ENCODE data around the gene GTPBP2. TPM values are rescaled to one million over a fixed set of nuclear protein-coding genes. Genes with fewer than 3 reads are reported as not detected.
A peak's percentile ranks its signal among the peaks of the same experiment; 100 is the strongest.
"Not testable (repeated sequence)": the region's sequence is repeated elsewhere in the genome, so short reads cannot be mapped to it uniquely, and the experiment has no call there.

The GTPBP2 gene
- total and polyA plus RNA-seq, 2 donors = 36.3 to 40.4 TPM

DNA sequence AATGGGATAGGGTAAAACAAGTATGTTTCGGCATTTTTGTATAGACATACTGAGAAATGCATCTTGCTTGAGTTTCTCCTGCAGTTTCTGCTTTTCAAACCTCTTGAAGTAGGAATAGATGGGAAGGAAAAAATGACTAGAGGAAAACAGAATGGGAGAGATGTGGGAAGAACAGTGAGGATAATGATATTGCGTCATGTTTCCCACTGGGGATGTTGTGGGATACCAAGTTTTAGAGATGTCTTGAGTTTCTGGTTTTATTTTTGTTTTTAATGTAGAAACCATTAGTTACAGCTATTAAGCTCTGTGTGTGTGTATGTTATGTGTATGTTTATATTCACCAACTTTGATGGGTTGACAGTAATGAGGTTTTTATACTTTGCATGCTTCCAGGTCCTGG, 28.5 kb downstream of the GTPBP2 start:
- 97% methylated on average over 2 of the region's 2 CpGs for WGBS
- no peak for DNase-seq (ENCODE audit: extremely low spot score)
- peaks cover 3% of the 10 kb centered on the region for H3K36me3 ChIP-seq (ENCODE audit: insufficient read depth)
- H3K4me3 ChIP-seq (ENCODE audit: low read depth, low read length) = no peak overlapping the region
- H3K27ac ChIP-seq (ENCODE audit: low read depth) = no peak overlapping the region
- no peaks in the 10 kb centered on the region for H3K4me1 ChIP-seq (ENCODE audit: insufficient read depth)

DNA sequence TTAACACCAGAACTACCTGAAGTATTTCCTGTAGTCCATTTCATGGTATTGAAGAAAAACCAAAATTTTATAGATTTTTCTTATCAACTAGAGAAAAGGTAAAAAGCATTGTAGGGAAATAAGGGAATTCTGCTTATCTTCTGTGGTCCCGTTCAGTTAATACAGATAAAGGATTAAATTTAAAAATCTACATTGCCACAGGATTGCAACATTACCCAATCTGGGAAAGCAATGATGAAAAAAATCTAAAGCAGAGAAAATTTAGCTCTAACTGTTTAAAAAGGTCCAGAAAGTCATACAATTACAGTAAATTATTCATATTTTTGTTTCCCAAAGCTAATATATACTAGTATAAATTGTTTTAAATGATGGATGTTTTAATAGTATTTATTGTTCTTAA, 35.1 kb downstream of the GTPBP2 start:
- Histone ChIP-seq H3K4me1 (ENCODE audit: insufficient read depth) (no peaks in the 10 kb centered on the region), H3K27ac (ENCODE audit: low read depth) (no peak overlapping the region), H3K4me3 (ENCODE audit: low read depth, low read length) (no peak overlapping the region), H3K36me3 (ENCODE audit: insufficient read depth) (no peaks in the 10 kb centered on the region)
- WGBS = 57% methylated on average over 1 of the region's 1 CpG
- no peak for DNase-seq (ENCODE audit: extremely low spot score)

DNA sequence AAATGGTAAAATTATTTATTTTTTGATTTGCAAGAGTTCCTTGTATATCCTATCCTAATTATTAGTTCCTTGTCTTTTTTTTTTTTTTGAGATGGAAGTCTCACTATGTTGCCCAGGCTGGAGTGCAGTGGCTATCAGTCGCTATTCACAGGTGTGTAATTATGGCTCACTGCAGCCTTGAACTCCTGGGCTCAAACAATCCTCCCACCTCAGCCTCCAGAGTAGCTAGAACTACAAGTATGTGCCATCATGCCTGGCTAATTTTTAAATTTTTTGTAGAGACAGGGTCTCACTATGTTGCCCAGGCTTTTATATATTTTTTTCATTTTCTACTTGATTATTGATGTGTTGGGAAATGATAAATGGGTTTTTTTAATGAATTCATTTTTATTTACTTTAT, 39.5 kb downstream of the GTPBP2 start:
- not testable (repeated sequence) for H3K27ac ChIP-seq (ENCODE audit: low read depth); H3K4me1 ChIP-seq (ENCODE audit: insufficient read depth); DNase-seq (ENCODE audit: extremely low spot score); H3K4me3 ChIP-seq (ENCODE audit: low read depth, low read length); H3K36me3 ChIP-seq (ENCODE audit: insufficient read depth)
- WGBS = 96% methylated on average over 1 of the region's 1 CpG

DNA sequence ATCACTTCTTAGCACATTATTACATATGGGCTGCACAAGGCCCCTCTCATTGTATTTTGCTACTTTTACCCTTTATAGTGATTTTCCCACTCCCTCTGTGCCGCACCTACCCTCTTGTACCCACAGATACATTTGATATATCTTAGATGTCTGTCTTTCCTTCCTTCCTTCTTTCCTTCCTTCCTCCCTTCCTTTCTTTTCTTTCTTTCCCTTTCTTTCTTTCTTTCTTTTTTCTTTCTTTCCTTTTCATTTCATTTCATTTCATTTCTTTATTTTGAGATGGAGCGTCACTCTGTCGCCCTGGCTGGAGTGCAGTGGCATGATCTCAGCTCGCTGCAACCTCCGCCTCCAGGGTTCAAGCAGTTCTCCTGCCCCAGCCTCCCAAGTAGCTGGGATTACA, 40.9 kb downstream of the GTPBP2 start:
- WGBS = 98% methylated on average over 5 of the region's 5 CpGs
- H3K4me1 ChIP-seq (ENCODE audit: insufficient read depth) = no peaks in the 10 kb centered on the region
- H3K27ac ChIP-seq (ENCODE audit: low read depth) = no peak overlapping the region
- no peaks in the 10 kb centered on the region for H3K36me3 ChIP-seq (ENCODE audit: insufficient read depth)
- no peak overlapping the region for H3K4me3 ChIP-seq (ENCODE audit: low read depth, low read length)
- DNase-seq (ENCODE audit: extremely low spot score) = no peak

DNA sequence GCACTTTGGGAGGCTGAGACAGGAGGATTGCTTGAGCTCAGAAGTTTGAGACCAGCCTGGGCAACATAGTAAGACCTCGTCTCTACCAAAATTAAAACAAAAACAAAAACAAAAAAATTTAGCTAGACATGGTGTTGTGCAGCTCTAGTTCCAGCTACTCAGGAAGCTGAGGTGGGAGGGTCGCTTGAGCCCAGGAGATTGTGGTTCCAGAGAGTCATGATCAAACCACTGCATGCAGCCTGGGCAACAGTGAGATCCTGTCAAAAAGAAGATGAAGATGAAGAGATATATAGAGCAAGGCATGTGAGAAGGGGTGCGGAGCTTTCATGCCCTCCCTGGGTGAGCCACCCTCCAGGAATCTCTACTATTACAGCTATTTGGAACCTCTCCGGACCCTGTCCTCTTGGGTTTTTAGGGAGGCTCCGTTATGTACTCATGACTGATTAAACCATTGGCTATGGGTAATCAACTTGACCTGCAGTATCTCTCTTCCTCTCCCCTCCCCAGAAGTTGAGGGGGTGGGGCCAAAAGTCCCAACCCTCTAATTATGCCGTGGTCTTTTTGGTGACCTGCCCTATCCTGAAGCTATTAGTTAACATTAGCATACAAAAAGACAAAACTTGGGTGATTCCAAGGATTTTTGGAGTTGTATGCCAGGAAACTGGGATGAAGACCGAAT, 44.0 kb downstream of the GTPBP2 start:
- H3K36me3 ChIP-seq (ENCODE audit: insufficient read depth) = no peaks in the 10 kb centered on the region
- H3K4me3 ChIP-seq (ENCODE audit: low read depth, low read length) = no peak overlapping the region
- no peak for DNase-seq (ENCODE audit: extremely low spot score)
- WGBS = 93% methylated on average over 7 of the region's 7 CpGs
- H3K27ac ChIP-seq (ENCODE audit: low read depth) = no peak overlapping the region
- H3K4me1 ChIP-seq (ENCODE audit: insufficient read depth) = no peaks in the 10 kb centered on the region

DNA sequence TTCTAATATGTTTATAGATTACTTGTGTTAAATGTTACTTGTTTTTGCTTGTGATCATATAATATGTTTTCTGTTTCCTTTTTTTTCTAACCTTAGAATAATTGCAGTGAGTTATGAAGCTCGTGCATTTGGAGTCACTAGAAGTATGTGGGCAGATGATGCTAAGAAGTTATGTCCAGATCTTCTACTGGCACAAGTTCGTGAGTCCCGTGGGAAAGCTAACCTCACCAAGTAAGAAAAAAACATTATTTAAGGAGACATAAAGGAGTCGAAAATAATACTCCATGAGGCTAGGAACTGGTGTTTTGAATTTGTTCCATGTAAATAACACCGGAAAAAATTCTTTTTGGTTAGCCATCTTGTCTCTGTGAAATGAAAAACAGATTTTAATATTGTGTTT, 46.2 kb downstream of the GTPBP2 start:
- Histone ChIP-seq H3K36me3 (ENCODE audit: insufficient read depth) (no peaks in the 10 kb centered on the region), H3K4me1 (ENCODE audit: insufficient read depth) (no peaks in the 10 kb centered on the region), H3K4me3 (ENCODE audit: low read depth, low read length) (no peak overlapping the region), H3K27ac (ENCODE audit: low read depth) (no peak overlapping the region)
- WGBS = 81% methylated on average over 5 of the region's 5 CpGs
- no peak for DNase-seq (ENCODE audit: extremely low spot score)

DNA sequence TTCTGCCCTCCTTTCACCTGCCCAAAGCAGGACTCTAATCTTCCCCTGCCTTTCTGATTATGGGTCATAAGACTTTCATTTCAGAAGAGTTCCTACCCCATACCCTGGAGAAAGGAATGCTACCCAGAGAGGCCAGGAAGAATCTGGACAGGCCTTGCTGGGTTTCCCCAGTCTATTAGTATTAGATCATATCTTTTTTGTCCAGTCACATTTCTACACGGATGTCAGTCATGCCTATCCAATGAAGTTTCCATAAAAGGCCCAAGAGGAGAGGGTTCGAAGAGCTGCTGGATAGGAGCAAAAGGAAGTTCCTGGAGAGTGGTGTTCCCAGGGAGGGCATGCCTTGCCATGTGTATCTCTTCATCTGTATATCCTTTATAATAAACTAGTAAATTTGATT, 49.9 kb downstream of the GTPBP2 start:
- no peaks in the 10 kb centered on the region for H3K4me1 ChIP-seq (ENCODE audit: insufficient read depth)
- no peak for DNase-seq (ENCODE audit: extremely low spot score)
- no peak overlapping the region for H3K27ac ChIP-seq (ENCODE audit: low read depth)
- WGBS = 87% methylated on average over 2 of the region's 2 CpGs
- H3K36me3 ChIP-seq (ENCODE audit: insufficient read depth) = no peaks in the 10 kb centered on the region
- no peak overlapping the region for H3K4me3 ChIP-seq (ENCODE audit: low read depth, low read length)

DNA sequence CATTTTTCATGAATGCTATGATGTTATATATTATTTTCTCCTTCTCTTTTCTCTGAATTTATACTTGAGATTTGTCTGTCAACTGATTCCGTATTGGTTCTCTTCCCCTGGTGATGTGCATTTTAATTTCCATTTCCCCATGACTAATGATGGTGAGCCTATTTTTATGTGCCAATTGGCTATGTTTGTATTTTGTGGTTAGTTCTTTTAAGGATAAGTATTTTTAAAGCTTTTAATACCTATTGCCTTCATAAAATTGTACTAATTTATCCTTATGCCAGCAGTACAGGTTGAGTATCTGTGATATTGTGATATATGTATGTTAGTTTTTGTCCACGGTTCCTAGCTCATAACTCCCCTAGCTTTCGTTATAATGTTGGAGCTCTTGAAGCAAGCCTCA, 50.3 kb downstream of the GTPBP2 start:
- no peak for DNase-seq (ENCODE audit: extremely low spot score)
- H3K4me1 ChIP-seq (ENCODE audit: insufficient read depth) = no peaks in the 10 kb centered on the region
- no peak overlapping the region for H3K4me3 ChIP-seq (ENCODE audit: low read depth, low read length)
- H3K27ac ChIP-seq (ENCODE audit: low read depth) = no peak overlapping the region
- no peaks in the 10 kb centered on the region for H3K36me3 ChIP-seq (ENCODE audit: insufficient read depth)
- WGBS = 82% methylated on average over 3 of the region's 3 CpGs

DNA sequence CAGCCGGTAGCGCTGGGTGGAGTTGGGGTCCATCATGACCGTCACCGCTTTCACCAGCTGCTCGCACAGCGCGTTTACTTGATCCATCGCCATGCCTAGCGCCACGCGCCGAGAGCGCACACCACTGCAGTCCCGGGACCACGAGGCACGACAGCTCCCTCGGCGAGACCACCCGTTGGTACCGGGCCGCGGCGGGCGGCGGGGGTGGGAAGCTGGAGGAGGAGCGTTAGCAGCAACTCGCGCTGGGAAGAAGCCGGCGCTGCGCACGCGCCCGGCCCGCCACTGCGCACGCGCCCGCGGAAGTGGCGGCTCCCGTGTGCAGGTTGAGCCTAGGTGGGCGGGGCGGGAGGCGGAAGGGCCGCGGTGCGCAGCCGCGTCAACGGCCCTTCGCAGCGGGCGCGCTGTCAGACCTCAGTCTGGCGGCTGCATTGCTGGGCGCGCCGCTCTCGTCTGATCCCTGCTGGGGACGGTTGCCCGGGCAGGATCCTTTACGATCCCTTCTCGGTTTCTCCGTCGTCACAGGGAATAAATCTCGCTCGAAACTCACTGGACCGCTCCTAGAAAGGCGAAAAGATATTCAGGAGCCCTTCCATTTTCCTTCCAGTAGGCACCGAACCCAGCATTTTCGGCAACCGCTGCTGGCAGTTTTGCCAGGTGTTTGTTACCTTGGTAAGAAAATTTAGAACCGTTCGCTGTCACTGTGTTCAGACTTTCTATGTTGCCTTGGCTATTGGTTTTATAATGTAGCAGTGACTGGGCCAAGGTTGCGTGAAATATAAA, 53.1 kb downstream of the GTPBP2 start, which contains the start of the genes POLH and XPO5:
Gene POLH (plus strand): TSS at position 414 of the 780 bp plus-strand sequence. CDS start 6,135 bp downstream, outside the sequence.
Gene XPO5 (minus strand): TSS at position 267 of the 780 bp plus-strand sequence. CDS start 174 bp downstream, at position 93.
- peak; percentile 62 for DNase-seq (ENCODE audit: extremely low spot score)
- peak within 1 kb of the TSS; percentile 24 for H3K27ac ChIP-seq (ENCODE audit: low read depth)
- peak within 1 kb of the TSS; percentile 88 for H3K4me3 ChIP-seq (ENCODE audit: low read depth, low read length)
- under 1% methylated on average over 76 of the region's 76 CpGs for WGBS
- no peaks in the 10 kb centered on the region for H3K4me1 ChIP-seq (ENCODE audit: insufficient read depth)
- H3K36me3 ChIP-seq (ENCODE audit: insufficient read depth) = no peaks in the 10 kb centered on the region

DNA sequence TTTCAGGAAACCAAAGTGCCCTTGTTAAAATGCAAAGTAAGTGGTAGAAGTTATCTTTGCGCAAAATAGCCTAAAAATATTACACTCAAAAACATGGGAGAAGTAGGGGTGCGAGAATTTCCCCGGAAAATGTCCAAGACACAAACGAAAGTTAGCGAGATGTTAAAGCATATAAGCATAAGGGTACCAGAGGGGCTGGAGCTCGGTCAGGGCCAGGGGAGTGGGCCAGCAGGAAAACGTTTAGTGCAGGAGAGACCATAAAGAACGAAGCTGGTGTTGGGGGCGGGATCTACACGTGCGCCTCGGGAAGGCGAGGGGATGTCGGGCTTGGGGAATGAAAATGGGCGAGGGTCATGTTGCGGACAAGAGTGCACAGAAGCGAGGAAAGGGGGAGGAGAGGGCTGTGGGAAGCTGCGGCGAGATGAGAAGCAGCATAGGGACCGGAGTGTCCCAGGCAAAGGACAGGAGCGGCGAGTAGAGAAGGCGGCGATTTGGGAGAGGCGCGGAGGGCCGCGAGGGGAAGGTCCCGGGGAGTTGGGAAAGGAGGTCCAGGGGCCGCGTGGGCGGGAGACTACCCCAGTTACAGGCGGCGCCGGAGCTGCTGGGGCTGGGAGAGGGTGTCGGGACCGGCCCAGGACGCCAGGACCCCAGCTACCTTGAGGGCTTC, 53.8 kb downstream of the GTPBP2 start:
- H3K36me3 ChIP-seq (ENCODE audit: insufficient read depth) = no peaks in the 10 kb centered on the region
- under 1% methylated on average over 38 of the region's 38 CpGs for WGBS
- H3K4me3 ChIP-seq (ENCODE audit: low read depth, low read length) = peak overlapping the region; percentile 88
- no peak for DNase-seq (ENCODE audit: extremely low spot score)
- no peak overlapping the region for H3K27ac ChIP-seq (ENCODE audit: low read depth)
- H3K4me1 ChIP-seq (ENCODE audit: insufficient read depth) = no peaks in the 10 kb centered on the region

DNA sequence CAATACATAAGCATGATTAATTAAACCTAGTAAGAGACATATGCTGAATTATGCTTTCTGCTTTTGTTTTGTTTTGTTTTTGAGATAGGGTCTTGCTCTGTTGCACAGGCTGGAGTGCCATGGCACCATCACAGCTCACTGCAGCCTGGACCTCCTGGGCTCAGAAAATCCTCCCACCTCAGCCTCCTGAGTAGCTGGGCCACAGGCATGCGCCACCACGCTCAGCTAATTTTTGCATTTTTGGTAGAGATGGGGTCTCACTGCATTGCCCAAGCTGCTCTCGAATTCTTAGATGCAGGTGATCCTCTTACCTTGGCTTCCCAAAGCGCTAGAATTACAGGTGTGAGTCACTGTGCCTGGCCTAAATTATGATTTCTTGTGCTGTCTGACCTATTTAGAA, 57.0 kb downstream of the GTPBP2 start:
- no peak for DNase-seq (ENCODE audit: extremely low spot score)
- no peak overlapping the region for H3K4me3 ChIP-seq (ENCODE audit: low read depth, low read length)
- no peaks in the 10 kb centered on the region for H3K4me1 ChIP-seq (ENCODE audit: insufficient read depth)
- WGBS = 94% methylated on average over 4 of the region's 4 CpGs
- H3K36me3 ChIP-seq (ENCODE audit: insufficient read depth) = no peaks in the 10 kb centered on the region
- H3K27ac ChIP-seq (ENCODE audit: low read depth) = no peak overlapping the region

DNA sequence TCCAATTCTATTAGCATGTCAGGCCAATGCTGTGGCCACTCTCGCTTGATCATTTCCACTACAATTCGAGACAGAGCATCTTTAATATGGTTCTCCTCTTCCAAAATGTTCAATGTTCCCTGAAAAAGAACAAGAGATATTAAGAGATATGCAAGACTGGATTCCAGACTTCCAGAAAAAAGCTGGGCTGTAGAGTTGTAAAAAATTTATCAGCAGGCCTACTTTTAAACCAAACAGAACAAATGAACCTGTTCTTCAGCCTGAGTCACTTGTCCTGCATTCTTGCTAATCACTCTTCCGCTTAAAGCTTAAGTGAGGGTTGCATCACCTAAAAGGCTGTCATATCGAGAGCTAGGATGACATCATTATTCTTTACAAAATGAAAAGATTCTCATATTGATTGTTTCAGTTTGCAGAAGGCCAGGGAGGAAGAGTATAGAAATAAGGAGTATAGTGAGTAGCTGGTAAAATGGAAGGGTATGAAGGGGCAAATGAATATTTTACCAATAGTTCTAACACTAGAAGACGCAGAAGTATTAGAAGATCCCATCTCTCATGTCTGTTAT, 58.1 kb downstream of the GTPBP2 start:
- no peaks in the 10 kb centered on the region for H3K36me3 ChIP-seq (ENCODE audit: insufficient read depth)
- WGBS = 91% methylated on average over 5 of the region's 5 CpGs

More for the DNA sequence above, 58.1 kb downstream of the GTPBP2 start:
- DNase-seq (ENCODE audit: extremely low spot score) = no peak
- H3K4me1 ChIP-seq (ENCODE audit: insufficient read depth) = no peaks in the 10 kb centered on the region
- no peak overlapping the region for H3K27ac ChIP-seq (ENCODE audit: low read depth)
- no peak overlapping the region for H3K4me3 ChIP-seq (ENCODE audit: low read depth, low read length)

Data from urinary bladder (tissue), 4 donors.